Hepatocyte (in vitro differentiated cells): Measurements from ENCODE around the gene LDB2. TPM values are rescaled to one million over a fixed set of nuclear protein-coding genes. Genes with fewer than 3 reads are reported as not detected.
A peak's percentile ranks its signal among the peaks of the same experiment; 100 is the strongest.

Experiments
- DNase-seq: peaks from one replicate; pipeline ENCODE4 v3.0.0-alpha.2; 2016; ENCODE audit warnings: low spot score
- H2AFZ ChIP-seq: fragments of 200-600 bp; sonication (generic); 2 replicates; pipeline ENCODE4 v1.6.0; 2016; ENCODE audit warnings: antibody characterized with exemption, mild to moderate bottlenecking
- H3K27ac ChIP-seq: fragments of 200-600 bp; sonication (generic); 2 replicates; pipeline ENCODE4 v1.5.1; 2016; ENCODE audit warnings: mild to moderate bottlenecking
- H3K27me3 ChIP-seq: fragments of 200-600 bp; sonication (generic); 2 replicates; pipeline ENCODE4 v1.6.1; 2016
- H3K36me3 ChIP-seq: fragments of 200-600 bp; sonication (generic); replicated peaks from 2 replicates; pipeline ENCODE4 v1.5.1; 2016; ENCODE audit warnings: low read depth; ENCODE audit not compliant: insufficient read depth
- H3K4me1 ChIP-seq: fragments of 200-600 bp; sonication (generic); 2 replicates; pipeline ENCODE4 v1.5.1; 2016; ENCODE audit warnings: mild to moderate bottlenecking, moderate library complexity; ENCODE audit not compliant: insufficient read depth
- H3K4me2 ChIP-seq: fragments of 200-600 bp; sonication (generic); 2 replicates; pipeline ENCODE4 v1.6.0; 2016
- H3K4me3 ChIP-seq: fragments of 200-600 bp; sonication (generic); 2 replicates; pipeline ENCODE4 v1.5.1; 2016; ENCODE audit warnings: mild to moderate bottlenecking
- H3K79me2 ChIP-seq: fragments of 200-600 bp; sonication (generic); 2 replicates; pipeline ENCODE4 v1.6.0; 2017; ENCODE audit warnings: mild to moderate bottlenecking
- H3K9me2 ChIP-seq: fragments of 200-600 bp; sonication (generic); replicated peaks from 2 replicates; pipeline ENCODE4 v1.6.0; 2017; ENCODE audit warnings: mild to moderate bottlenecking; ENCODE audit not compliant: insufficient read depth
- H3K9me3 ChIP-seq: fragments of 200-600 bp; sonication (generic); 2 replicates; pipeline ENCODE4 v1.5.1; 2016; ENCODE audit warnings: low read depth, mild to moderate bottlenecking
- H4K20me1 ChIP-seq: fragments of 200-600 bp; sonication (generic); 2 replicates; pipeline ENCODE4 v1.6.0; 2016; ENCODE audit warnings: mild to moderate bottlenecking; ENCODE audit not compliant: insufficient read depth, poor library complexity, severe bottlenecking
- EZH2 ChIP-seq: fragments of 200-600 bp; sonication (generic); IDR thresholded peaks from 2 replicates; pipeline ENCODE4 v1.6.1; 2016; ENCODE audit warnings: antibody characterized with exemption, mild to moderate bottlenecking, borderline replicate concordance
- EZH2phosphoT487 ChIP-seq: fragments of 200-600 bp; sonication (generic); IDR thresholded peaks from one replicate; pipeline ENCODE4 v1.6.1; 2018; ENCODE audit warnings: antibody characterized with exemption, mild to moderate bottlenecking, low read depth, moderate library complexity; ENCODE audit not compliant: unreplicated experiment, severe bottlenecking
- WGBS: methylation state at CpG from one replicate; pipeline ENCODE4 v1.1.6; 2016; ENCODE audit warnings: low lambda C conversion rate; ENCODE audit errors: missing lambda C conversion rate; 5-methylcytosine and 5-hydroxymethylcytosine counted together
- polyA plus RNA-seq: library from polyadenylated mRNA; unstranded; fragments of >200 nt; fragmentation: Nextera tagmentation; extraction: Ambion mirVana; gene quantifications from 2 replicates; pipeline ENCODE4 v1.2.1, GENCODE V29; 2016
- total RNA-seq: library from RNA; depleted of rRNA; stranded (reverse); fragments of >200 nt; gene quantifications from 2 replicates; pipeline ENCODE4 v1.2.3, GENCODE V29; 2014
- TF ChIP-seq, protein P1 (sequence below): fragments of 200-600 bp; sonication (generic); IDR thresholded peaks from 2 replicates; pipeline ENCODE4 v1.5.1; 2016; ENCODE audit warnings: antibody characterized with exemption, mild to moderate bottlenecking; ENCODE audit not compliant: poor library complexity

LDB2 gene
- total and polyA plus RNA-seq, 2 experiments from 2014 or later = 8.7 to 20.3 TPM

DNA sequence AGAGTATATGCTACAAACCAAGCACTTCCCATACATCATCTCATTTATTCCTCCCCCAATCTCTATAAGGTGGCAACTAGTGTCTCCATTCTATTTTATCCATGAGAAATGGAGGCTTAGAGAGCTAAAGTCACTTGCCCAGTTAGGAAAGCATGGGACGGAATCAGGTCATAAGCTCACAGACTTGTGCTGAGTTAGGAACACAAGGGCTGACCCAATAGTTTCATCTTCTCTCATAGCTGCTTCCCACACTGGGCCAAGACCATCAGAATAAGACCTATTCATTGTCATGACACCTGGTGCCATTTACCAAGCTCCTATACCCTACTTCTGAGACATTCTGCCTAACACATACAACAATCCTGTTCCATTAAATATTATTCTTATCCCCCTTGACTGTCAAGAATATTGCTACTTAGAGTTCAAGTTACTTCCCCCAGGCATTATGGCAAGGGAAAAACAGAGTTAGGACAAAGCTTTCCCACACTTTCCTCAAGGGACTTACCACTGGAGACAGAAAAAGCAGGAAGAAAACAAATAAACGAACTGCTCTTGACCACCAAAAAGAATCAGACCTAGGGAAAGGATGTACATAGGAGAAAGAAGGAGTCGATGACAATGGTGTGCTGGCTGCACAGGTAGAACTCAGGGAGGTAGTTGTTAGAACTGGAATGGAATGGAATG is 167.8 kb downstream of the LDB2 start:
- H3K4me2 ChIP-seq = no peak overlapping the region
- no peaks in the 10 kb centered on the region for H4K20me1 ChIP-seq
- no peaks in the 10 kb centered on the region for H3K36me3 ChIP-seq
- H2AFZ ChIP-seq = no peak overlapping the region
- no peaks in the 10 kb centered on the region for H3K4me1 ChIP-seq
- no peaks in the 10 kb centered on the region for H3K79me2 ChIP-seq
- H3K9me3 ChIP-seq = no peaks in the 10 kb centered on the region
- H3K27me3 ChIP-seq = no peaks in the 10 kb centered on the region
- WGBS = 92% methylated on average over 3 of the region's 3 CpGs
- TF ChIP-seq EZH2phosphoT487 (no peak), EZH2 (no peak)
- TF ChIP-seq, protein P1, sequence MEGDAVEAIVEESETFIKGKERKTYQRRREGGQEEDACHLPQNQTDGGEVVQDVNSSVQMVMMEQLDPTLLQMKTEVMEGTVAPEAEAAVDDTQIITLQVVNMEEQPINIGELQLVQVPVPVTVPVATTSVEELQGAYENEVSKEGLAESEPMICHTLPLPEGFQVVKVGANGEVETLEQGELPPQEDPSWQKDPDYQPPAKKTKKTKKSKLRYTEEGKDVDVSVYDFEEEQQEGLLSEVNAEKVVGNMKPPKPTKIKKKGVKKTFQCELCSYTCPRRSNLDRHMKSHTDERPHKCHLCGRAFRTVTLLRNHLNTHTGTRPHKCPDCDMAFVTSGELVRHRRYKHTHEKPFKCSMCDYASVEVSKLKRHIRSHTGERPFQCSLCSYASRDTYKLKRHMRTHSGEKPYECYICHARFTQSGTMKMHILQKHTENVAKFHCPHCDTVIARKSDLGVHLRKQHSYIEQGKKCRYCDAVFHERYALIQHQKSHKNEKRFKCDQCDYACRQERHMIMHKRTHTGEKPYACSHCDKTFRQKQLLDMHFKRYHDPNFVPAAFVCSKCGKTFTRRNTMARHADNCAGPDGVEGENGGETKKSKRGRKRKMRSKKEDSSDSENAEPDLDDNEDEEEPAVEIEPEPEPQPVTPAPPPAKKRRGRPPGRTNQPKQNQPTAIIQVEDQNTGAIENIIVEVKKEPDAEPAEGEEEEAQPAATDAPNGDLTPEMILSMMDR = no peak
- no peak for DNase-seq
- no peak overlapping the region for H3K4me3 ChIP-seq
- no peak overlapping the region for H3K27ac ChIP-seq
- H3K9me2 ChIP-seq = no peaks in the 10 kb centered on the region

DNA sequence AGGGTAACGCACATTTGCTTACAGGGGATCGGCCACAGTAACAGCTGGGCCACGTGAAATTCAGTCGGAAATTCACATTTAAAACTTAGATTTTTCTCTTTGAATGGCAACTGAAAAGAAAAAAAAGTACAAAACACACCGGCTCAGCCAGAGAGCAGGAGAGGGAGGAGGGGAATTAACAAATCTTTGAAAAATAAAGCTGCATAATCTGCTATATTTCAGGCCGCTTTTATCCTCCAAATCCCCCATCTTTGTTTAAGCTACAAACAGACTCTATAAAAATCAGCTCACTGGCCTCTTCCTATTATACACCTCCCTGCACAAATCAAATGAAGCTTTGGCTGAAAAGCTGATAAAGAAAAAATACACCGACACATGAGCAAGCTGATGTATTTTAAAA is 169.1 kb downstream of the LDB2 start:
- 50% methylated on average over 7 of the region's 7 CpGs for WGBS
- Histone ChIP-seq H2AFZ (peak overlapping the region; percentile 8), H3K79me2 (no peaks in the 10 kb centered on the region), H3K27me3 (no peaks in the 10 kb centered on the region), H4K20me1 (no peaks in the 10 kb centered on the region), H3K4me1 (no peaks in the 10 kb centered on the region), H3K27ac (no peak overlapping the region), H3K4me3 (no peak overlapping the region), H3K4me2 (peak overlapping the region; percentile 34), H3K9me3 (no peaks in the 10 kb centered on the region), H3K36me3 (no peaks in the 10 kb centered on the region), H3K9me2 (no peaks in the 10 kb centered on the region)
- no peak for TF ChIP-seq EZH2phosphoT487
- TF ChIP-seq EZH2 = no peak
- TF ChIP-seq, protein P1 = no peak
- no peak for DNase-seq

DNA sequence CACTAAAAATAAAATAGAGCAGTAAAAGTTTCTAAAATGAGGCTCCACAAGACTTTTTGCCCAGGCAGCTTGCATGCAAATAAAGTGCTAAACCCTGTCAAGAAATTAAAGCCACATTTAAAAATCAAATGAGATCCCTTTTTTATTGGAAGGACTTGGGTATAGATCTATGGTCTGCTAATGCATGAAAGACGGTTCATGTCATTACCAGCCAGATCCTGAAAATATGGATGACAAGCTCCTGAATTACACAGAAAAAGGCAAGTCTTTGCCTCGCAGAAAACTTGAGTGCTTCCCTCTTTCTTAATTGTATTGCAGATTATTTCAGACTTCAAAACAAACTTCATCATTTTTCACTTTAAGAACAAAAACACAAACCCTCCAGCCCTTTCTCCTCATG is 169.6 kb downstream of the LDB2 start:
- H3K36me3 ChIP-seq = no peaks in the 10 kb centered on the region
- H3K27me3 ChIP-seq = no peaks in the 10 kb centered on the region
- H2AFZ ChIP-seq = no peak overlapping the region

More for the DNA sequence above, 169.6 kb downstream of the LDB2 start:
- H3K9me2 ChIP-seq = no peaks in the 10 kb centered on the region
- H3K27ac ChIP-seq = no peak overlapping the region
- H3K9me3 ChIP-seq = no peaks in the 10 kb centered on the region
- no peak for DNase-seq
- peak overlapping the region; percentile 34 for H3K4me2 ChIP-seq
- no peak for TF ChIP-seq EZH2phosphoT487
- TF ChIP-seq, protein P1 = no peak
- no peak for TF ChIP-seq EZH2
- no peaks in the 10 kb centered on the region for H4K20me1 ChIP-seq
- H3K4me3 ChIP-seq = no peak overlapping the region
- 65% methylated on average over 2 of the region's 2 CpGs for WGBS
- H3K79me2 ChIP-seq = no peaks in the 10 kb centered on the region
- H3K4me1 ChIP-seq = no peaks in the 10 kb centered on the region
